Chondrocyte (in vitro differentiated cells): Measurements from ENCODE around the gene MAML3. TPM values are rescaled to one million over a fixed set of nuclear protein-coding genes. Genes with fewer than 3 reads are reported as not detected.

ENCODE experiments used
- DNase-seq: peaks from one replicate; pipeline ENCODE4 v3.0.0; 2021; ENCODE audit warnings: mixed read lengths, low spot score
- H3K27ac Mint-ChIP-seq: one replicate; pipeline ENCODE4 v1.8.0; 2021; ENCODE audit warnings: mild to moderate bottlenecking, moderate library complexity, mixed read lengths; ENCODE audit not compliant: unreplicated experiment
- H3K27me3 Mint-ChIP-seq: 2 replicates; pipeline ENCODE4 v1.8.0; 2021; ENCODE audit warnings: low read depth, mixed read lengths
- H3K36me3 Mint-ChIP-seq: 2 replicates; pipeline ENCODE4 v1.8.0; 2021; ENCODE audit warnings: low read depth, mixed read lengths
- H3K4me1 Mint-ChIP-seq: 2 replicates; pipeline ENCODE4 v1.8.0; 2021; ENCODE audit warnings: low read depth, mild to moderate bottlenecking, mixed read lengths
- H3K4me3 Mint-ChIP-seq: one replicate; pipeline ENCODE4 v1.8.0; 2021; ENCODE audit warnings: mild to moderate bottlenecking, moderate library complexity, mixed read lengths; ENCODE audit not compliant: unreplicated experiment
- H3K9me3 Mint-ChIP-seq: 2 replicates; pipeline ENCODE4 v1.8.0; 2021; ENCODE audit warnings: low read depth, mixed read lengths
- total RNA-seq: library from RNA; stranded (reverse); gene quantifications from 3 replicates; pipeline ENCODE4 v1.2.1, GENCODE V29; 2021
- TF ChIP-seq, protein P1 (sequence below): fragments of 200-600 bp; sonication (generic); IDR thresholded peaks from 2 replicates; pipeline ENCODE4 v1.5.0; 2021; ENCODE audit warnings: antibody characterized with exemption, mild to moderate bottlenecking, moderate library complexity

Gene MAML3
- total RNA-seq, 1 donor from 2014 or later, result 1.6 TPM

DNA sequence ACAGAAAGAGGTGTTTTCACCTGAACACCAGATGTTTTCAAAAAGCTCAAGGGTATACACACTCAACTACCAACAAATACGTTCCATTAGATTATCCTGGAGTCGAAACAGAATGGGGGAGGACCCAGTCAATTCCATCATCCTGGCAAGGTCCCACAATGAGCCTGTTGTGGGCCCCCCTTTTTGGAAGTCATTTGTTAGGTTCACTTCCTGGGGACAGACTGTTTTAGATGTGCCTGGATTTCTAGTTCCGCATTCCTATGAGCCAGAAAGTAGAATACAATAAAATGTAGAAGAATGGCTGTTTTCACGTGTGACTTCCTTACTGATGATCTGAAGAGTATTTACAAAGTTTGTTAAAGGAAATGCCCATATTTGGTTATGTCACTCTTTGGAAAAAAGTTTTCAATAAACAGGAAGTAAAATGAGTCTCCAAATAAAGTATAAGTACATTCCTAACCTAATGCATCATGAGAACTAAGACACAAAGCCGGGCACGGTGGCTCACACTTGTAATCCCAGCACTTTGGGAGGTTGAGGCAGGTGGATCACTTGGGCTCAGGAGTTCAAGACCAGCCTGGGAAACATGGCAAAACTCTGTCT lies 192.5 kb downstream of the MAML3 start:
- Mint-ChIP-seq H3K4me1 (peaks cover 12% of the 10 kb centered on the region), H3K27me3 (peaks cover 16% of the 10 kb centered on the region), H3K27ac (no peak overlapping the region), H3K4me3 (no peak overlapping the region), H3K9me3 (no peaks in the 10 kb centered on the region), H3K36me3 (no peaks in the 10 kb centered on the region)
- no peak for DNase-seq
- TF ChIP-seq, protein P1, sequence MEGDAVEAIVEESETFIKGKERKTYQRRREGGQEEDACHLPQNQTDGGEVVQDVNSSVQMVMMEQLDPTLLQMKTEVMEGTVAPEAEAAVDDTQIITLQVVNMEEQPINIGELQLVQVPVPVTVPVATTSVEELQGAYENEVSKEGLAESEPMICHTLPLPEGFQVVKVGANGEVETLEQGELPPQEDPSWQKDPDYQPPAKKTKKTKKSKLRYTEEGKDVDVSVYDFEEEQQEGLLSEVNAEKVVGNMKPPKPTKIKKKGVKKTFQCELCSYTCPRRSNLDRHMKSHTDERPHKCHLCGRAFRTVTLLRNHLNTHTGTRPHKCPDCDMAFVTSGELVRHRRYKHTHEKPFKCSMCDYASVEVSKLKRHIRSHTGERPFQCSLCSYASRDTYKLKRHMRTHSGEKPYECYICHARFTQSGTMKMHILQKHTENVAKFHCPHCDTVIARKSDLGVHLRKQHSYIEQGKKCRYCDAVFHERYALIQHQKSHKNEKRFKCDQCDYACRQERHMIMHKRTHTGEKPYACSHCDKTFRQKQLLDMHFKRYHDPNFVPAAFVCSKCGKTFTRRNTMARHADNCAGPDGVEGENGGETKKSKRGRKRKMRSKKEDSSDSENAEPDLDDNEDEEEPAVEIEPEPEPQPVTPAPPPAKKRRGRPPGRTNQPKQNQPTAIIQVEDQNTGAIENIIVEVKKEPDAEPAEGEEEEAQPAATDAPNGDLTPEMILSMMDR, result no peak

DNA sequence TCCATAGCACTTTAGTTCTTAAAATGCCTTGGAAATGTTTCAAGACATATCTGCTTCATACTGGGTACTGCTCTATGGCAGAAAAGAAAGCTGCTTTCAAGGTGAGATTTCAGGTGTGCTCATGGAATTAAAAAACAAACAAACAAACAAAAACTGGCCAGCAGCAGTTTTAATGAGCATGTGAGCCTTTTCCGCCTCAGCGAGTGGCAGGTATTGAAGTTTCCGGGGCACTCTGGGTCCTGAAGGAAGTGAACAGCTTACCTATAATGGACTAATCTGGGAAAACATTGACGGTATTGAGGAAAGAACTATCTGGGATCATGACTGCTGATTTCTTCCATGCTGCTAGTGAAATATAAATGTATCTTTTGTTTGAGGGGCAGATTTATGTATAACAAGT lies 194.6 kb downstream of the MAML3 start:
- H3K9me3 Mint-ChIP-seq, result no peaks in the 10 kb centered on the region
- no peaks in the 10 kb centered on the region for H3K36me3 Mint-ChIP-seq
- TF ChIP-seq, protein P1, result no peak
- no peak overlapping the region for H3K4me3 Mint-ChIP-seq
- peaks cover 9% of the 10 kb centered on the region for H3K4me1 Mint-ChIP-seq
- H3K27ac Mint-ChIP-seq, result no peak overlapping the region
- DNase-seq, result no peak
- peaks cover 15% of the 10 kb centered on the region for H3K27me3 Mint-ChIP-seq

DNA sequence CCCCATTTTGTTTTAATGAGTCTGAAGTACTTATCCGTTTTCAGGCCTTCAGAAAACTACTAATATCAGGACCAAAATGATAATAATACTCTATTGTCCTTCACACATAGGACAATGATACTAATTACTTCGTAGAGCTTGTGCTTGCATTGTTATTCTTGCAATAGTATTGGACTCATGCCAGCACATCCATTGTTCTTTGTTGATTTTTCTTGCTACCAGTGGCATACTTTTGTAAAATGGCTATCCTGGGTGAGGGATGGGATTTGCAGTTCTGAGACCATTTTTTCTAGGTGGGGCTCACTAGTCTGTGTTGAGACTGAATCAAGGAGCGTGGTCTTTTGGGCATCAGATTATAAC lies 195.3 kb downstream of the MAML3 start:
- Mint-ChIP-seq H3K27me3 (peaks cover 15% of the 10 kb centered on the region), H3K27ac (no peak overlapping the region), H3K36me3 (no peaks in the 10 kb centered on the region), H3K4me3 (no peak overlapping the region), H3K9me3 (no peaks in the 10 kb centered on the region), H3K4me1 (peaks cover 7% of the 10 kb centered on the region)
- DNase-seq, result no peak
- TF ChIP-seq, protein P1, result no peak

DNA sequence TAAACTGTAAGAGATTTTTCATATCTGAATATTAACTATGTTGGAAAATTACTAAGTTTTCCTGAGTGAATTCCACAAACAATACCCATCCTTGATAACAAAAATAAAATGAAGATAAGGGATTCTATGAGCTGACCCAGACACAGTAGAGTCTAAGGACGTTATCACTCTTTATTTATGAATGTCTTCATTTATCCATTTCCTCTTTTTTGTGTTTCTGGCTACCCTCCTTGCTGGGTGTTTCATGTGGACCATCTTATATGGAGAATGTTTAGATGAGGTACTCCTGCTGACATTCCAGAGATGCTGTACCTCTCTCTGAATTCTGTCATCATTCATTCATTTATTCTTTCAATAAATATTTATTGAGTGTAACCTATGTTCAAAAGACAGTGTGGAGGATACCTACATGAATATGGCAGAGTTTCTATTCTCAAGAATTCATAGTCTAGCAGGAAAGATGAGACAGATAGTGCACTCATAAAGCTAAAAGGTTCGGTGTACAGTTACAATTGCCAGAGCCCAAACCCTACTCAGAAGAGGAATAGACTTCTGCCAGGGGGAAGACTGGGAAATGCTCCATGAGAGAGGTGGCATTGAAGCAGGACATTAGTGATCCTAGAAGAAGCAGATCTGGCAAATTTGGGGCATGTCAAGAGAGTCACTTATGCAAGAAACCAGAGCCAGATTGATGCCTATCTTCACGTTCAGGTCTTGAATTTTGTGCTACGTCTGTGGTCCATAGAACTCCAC lies 195.8 kb downstream of the MAML3 start:
- H3K4me1 Mint-ChIP-seq, result peaks cover 10% of the 10 kb centered on the region

DNA sequence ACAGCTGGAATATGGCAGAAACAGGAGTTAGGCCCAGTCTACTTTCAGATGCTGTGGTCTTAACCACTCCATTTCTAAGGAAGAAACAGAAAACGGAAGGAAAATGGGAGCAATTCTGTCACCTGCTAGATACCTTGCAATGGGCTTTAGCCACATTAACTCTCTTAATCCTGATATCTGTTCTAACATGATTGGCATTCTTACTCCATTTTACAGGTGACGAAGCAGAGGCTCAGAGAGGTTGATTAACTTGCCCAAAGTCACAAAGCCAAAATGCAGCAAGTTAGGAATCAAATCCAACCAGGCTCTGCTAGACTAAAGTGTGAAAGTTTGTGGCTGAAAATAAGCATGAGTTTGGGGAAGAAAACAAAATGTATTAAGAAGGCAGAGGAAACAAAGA lies 196.9 kb downstream of the MAML3 start:
- Mint-ChIP-seq H3K4me3 (no peak overlapping the region), H3K4me1 (peaks cover 10% of the 10 kb centered on the region), H3K27ac (no peak overlapping the region), H3K9me3 (no peaks in the 10 kb centered on the region), H3K36me3 (no peaks in the 10 kb centered on the region), H3K27me3 (peaks cover 15% of the 10 kb centered on the region)
- TF ChIP-seq, protein P1, result no peak
- no peak for DNase-seq

More for the DNA sequence above, 195.8 kb downstream of the MAML3 start:
- H3K27ac Mint-ChIP-seq, result no peak overlapping the region
- TF ChIP-seq, protein P1, result no peak
- no peak for DNase-seq
- no peak overlapping the region for H3K4me3 Mint-ChIP-seq
- no peaks in the 10 kb centered on the region for H3K9me3 Mint-ChIP-seq
- no peaks in the 10 kb centered on the region for H3K36me3 Mint-ChIP-seq
- H3K27me3 Mint-ChIP-seq, result peaks cover 15% of the 10 kb centered on the region
